Measurements from ENCODE around the gene SEMA6A. TPM values are rescaled to one million over a fixed set of nuclear protein-coding genes. Genes with fewer than 3 reads are reported as not detected.

Gene SEMA6A
- polyA plus RNA-seq, 1 donor (not counting 4 experiments of a cell fraction or from before 2014, with no cell fraction given), result 0.68 TPM

- Histone ChIP-seq H3K9me1 (ENCODE audit: control insufficient read depth, extremely low read depth, insufficient read depth, low read length) (no peaks in the 10 kb centered on the region), H3K4me1 (ENCODE audit: control insufficient read depth, extremely low read depth, insufficient read depth, low read length) (peaks cover 1% of the 10 kb centered on the region), H3K4me3 (ENCODE audit: control insufficient read depth in 2 of 3, extremely low read depth in 1 of 3, insufficient read depth in 2 of 3, low read depth in 1 of 3, low read length in 3 of 3) (no peak overlapping the region), H3K4me2 (ENCODE audit: control insufficient read depth, extremely low read depth, insufficient read depth, low read depth, low read length) (no peak overlapping the region), H3K9ac (ENCODE audit: control insufficient read depth, extremely low read depth, insufficient read depth, low read length) (no peak overlapping the region), H3K9me3 (ENCODE audit: control insufficient read depth, low read depth, low read length) (no peaks in the 10 kb centered on the region), H3K36me3 (ENCODE audit: control insufficient read depth in 2 of 2, extremely low read depth in 1 of 2, insufficient read depth in 2 of 2, low read length in 2 of 2) (no peaks in the 10 kb centered on the region), H3K27ac (ENCODE audit: control insufficient read depth, insufficient read depth, low read length) (no peak overlapping the region), H4K20me1 (ENCODE audit: control insufficient read depth, extremely low read depth, insufficient read depth, low read length) (no peaks in the 10 kb centered on the region), H3K27me3 (ENCODE audit: control insufficient read depth, extremely low read depth, insufficient read depth, low read length) (no peaks in the 10 kb centered on the region), H3K79me2 (ENCODE audit: control insufficient read depth, insufficient read depth, low read length) (no peaks in the 10 kb centered on the region), H2AFZ (ENCODE audit: control insufficient read depth, low read length) (no peak overlapping the region)
- no peak for TF ChIP-seq EZH2 (IDR thresholded peaks at IDR 0.05; ENCODE audit: low read length)
- no peak for TF ChIP-seq CTCF (optimal IDR thresholded peaks at IDR 0.05 in 1 of 3, IDR thresholded peaks at IDR 0.05 in 1 of 3, conservative IDR thresholded peaks at IDR 0.05 in 1 of 3; ENCODE audit: extremely low read depth in 1 of 3, insufficient read depth in 2 of 3, low read length in 3 of 3)
- FAIRE-seq (no peak), DNase-seq (ENCODE audit: low read depth, low spot score) (no peak)
- dilution Hi-C loops (cut with MboI; ENCODE audit: extremely low pct_ligation_motif_present, low sequenced_read_pairs), result no loop called here
These were observed 97.6 kb downstream of the SEMA6A start for GRCh38 chr5:116476897-116477537.

- no peaks in the 10 kb centered on the region for H4K20me1 ChIP-seq (ENCODE audit: control insufficient read depth, extremely low read depth, insufficient read depth, low read length)
- DNase-seq (ENCODE audit: low read depth, low spot score) (no peak), FAIRE-seq (no peak)
- no peaks in the 10 kb centered on the region for H3K27me3 ChIP-seq (ENCODE audit: control insufficient read depth, extremely low read depth, insufficient read depth, low read length)
- no peaks in the 10 kb centered on the region for H3K79me2 ChIP-seq (ENCODE audit: control insufficient read depth, insufficient read depth, low read length)
- H2AFZ ChIP-seq (ENCODE audit: control insufficient read depth, low read length), result no peak overlapping the region
- no peaks in the 10 kb centered on the region for H3K9me1 ChIP-seq (ENCODE audit: control insufficient read depth, extremely low read depth, insufficient read depth, low read length)
- H3K4me3 ChIP-seq (ENCODE audit: control insufficient read depth in 2 of 3, extremely low read depth in 1 of 3, insufficient read depth in 2 of 3, low read depth in 1 of 3, low read length in 3 of 3), result no peak overlapping the region
- no peak overlapping the region for H3K9ac ChIP-seq (ENCODE audit: control insufficient read depth, extremely low read depth, insufficient read depth, low read length)
- H3K9me3 ChIP-seq (ENCODE audit: control insufficient read depth, low read depth, low read length), result no peaks in the 10 kb centered on the region
- no peaks in the 10 kb centered on the region for H3K4me1 ChIP-seq (ENCODE audit: control insufficient read depth, extremely low read depth, insufficient read depth, low read length)
- dilution Hi-C loops (cut with MboI; ENCODE audit: extremely low pct_ligation_motif_present, low sequenced_read_pairs), result no loop called here
- no peak overlapping the region for H3K4me2 ChIP-seq (ENCODE audit: control insufficient read depth, extremely low read depth, insufficient read depth, low read depth, low read length)
- no peaks in the 10 kb centered on the region for H3K36me3 ChIP-seq (ENCODE audit: control insufficient read depth in 2 of 2, extremely low read depth in 1 of 2, insufficient read depth in 2 of 2, low read length in 2 of 2)
- H3K27ac ChIP-seq (ENCODE audit: control insufficient read depth, insufficient read depth, low read length), result no peak overlapping the region
- TF ChIP-seq CTCF (optimal IDR thresholded peaks at IDR 0.05 in 1 of 3, IDR thresholded peaks at IDR 0.05 in 1 of 3, conservative IDR thresholded peaks at IDR 0.05 in 1 of 3; ENCODE audit: extremely low read depth in 1 of 3, insufficient read depth in 2 of 3, low read length in 3 of 3), result no peak
These were observed 99.3 kb downstream of the SEMA6A start for GRCh38 chr5:116475338-116475737.
